Measurements from ENCODE around the gene ALOX5. TPM values are rescaled to one million over a fixed set of nuclear protein-coding genes. Genes with fewer than 3 reads are reported as not detected.
"Not testable (repeated sequence)": the region's sequence is repeated elsewhere in the genome, so short reads cannot be mapped to it uniquely, and the experiment has no call there.

The ALOX5 gene
- total and polyA plus RNA-seq, 2 experiments from 2014 or later = 3.7 to 5.4 TPM

- not testable (repeated sequence) for H3K27ac ChIP-seq (ENCODE audit: low read depth); H3K36me3 ChIP-seq (ENCODE audit: insufficient read depth); H3F3A ChIP-seq (replicated peaks; ENCODE audit: low read depth); H3K9me2 ChIP-seq (ENCODE audit: insufficient read depth); H3K4me1 ChIP-seq (ENCODE audit: insufficient read depth); H3K27me3 Mint-ChIP-seq (ENCODE audit: insufficient read depth, low read depth, poor library complexity); H3K36me3 Mint-ChIP-seq (ENCODE audit: low read depth); H4K20me1 ChIP-seq (replicated peaks; ENCODE audit: insufficient read depth); H3K79me2 ChIP-seq (replicated peaks; ENCODE audit: insufficient read depth); H3K4me1 Mint-ChIP-seq; DNase-seq (ENCODE audit: low spot score); H3K4me3 Mint-ChIP-seq; H2AFZ ChIP-seq; ATAC-seq; H3K27ac Mint-ChIP-seq; H3K4me3 ChIP-seq; H3K27me3 ChIP-seq (ENCODE audit: insufficient read depth); H3K4me2 ChIP-seq
- H3K9me3 Mint-ChIP-seq = peaks cover 31% of the 10 kb centered on the region
Observed at GRCh38 chr10:45326864-45327263, 47.2 kb upstream of the ALOX5 start.

- not testable (repeated sequence) for H3K4me1 Mint-ChIP-seq; H3K4me3 ChIP-seq; H3K79me2 ChIP-seq (replicated peaks; ENCODE audit: insufficient read depth); DNase-seq (ENCODE audit: low spot score); H3K4me1 ChIP-seq (ENCODE audit: insufficient read depth); H2AFZ ChIP-seq; H3K27me3 Mint-ChIP-seq (ENCODE audit: insufficient read depth, low read depth, poor library complexity); H4K20me1 ChIP-seq (replicated peaks; ENCODE audit: insufficient read depth); H3K27ac ChIP-seq (ENCODE audit: low read depth); H3K4me2 ChIP-seq; H3F3A ChIP-seq (replicated peaks; ENCODE audit: low read depth); H3K9me2 ChIP-seq (ENCODE audit: insufficient read depth); H3K27ac Mint-ChIP-seq; H3K36me3 ChIP-seq (ENCODE audit: insufficient read depth); H3K36me3 Mint-ChIP-seq (ENCODE audit: low read depth); H3K4me3 Mint-ChIP-seq; H3K27me3 ChIP-seq (ENCODE audit: insufficient read depth); ATAC-seq
- peaks cover 25% of the 10 kb centered on the region for H3K9me3 Mint-ChIP-seq
Observed at GRCh38 chr10:45331824-45332223, 42.2 kb upstream of the ALOX5 start.

- Histone ChIP-seq H3K4me3 (no peak overlapping the region), H3K36me3 (ENCODE audit: insufficient read depth) (no peaks in the 10 kb centered on the region), H2AFZ (no peak overlapping the region), H4K20me1 (replicated peaks; ENCODE audit: insufficient read depth) (no peaks in the 10 kb centered on the region), H3F3A (replicated peaks; ENCODE audit: low read depth) (no peaks in the 10 kb centered on the region), H3K4me1 (ENCODE audit: insufficient read depth) (no peaks in the 10 kb centered on the region), H3K4me2 (no peak overlapping the region), H3K27me3 (ENCODE audit: insufficient read depth) (no peaks in the 10 kb centered on the region), H3K79me2 (replicated peaks; ENCODE audit: insufficient read depth) (no peaks in the 10 kb centered on the region), H3K27ac (ENCODE audit: low read depth) (no peak overlapping the region), H3K9me2 (ENCODE audit: insufficient read depth) (no peaks in the 10 kb centered on the region)
- Mint-ChIP-seq H3K4me1 (no peaks in the 10 kb centered on the region), H3K27me3 (ENCODE audit: insufficient read depth, low read depth, poor library complexity) (no peaks in the 10 kb centered on the region), H3K36me3 (ENCODE audit: low read depth) (peaks cover 17% of the 10 kb centered on the region; the same call in 2 of the 3 replicates), H3K4me3 (no peak overlapping the region), H3K9me3 (peaks cover 50% of the 10 kb centered on the region), H3K27ac (no peak overlapping the region)
- no peak for ATAC-seq
- DNase-seq (ENCODE audit: low spot score) = no peak
- TF ChIP-seq ETS1 (IDR thresholded peaks at IDR 0.05) (no peak), CTCF (conservative IDR thresholded peaks at IDR 0.05; ENCODE audit: low read depth in 2 of 2) (no peak), REST (IDR thresholded peaks at IDR 0.05; ENCODE audit: unreplicated experiment) (no peak), EZH2 (IDR thresholded peaks at IDR 0.05; ENCODE audit: low read depth, unreplicated experiment) (no peak), EZH2phosphoT487 (IDR thresholded peaks at IDR 0.05; ENCODE audit: unreplicated experiment) (no peak), JUNB (IDR thresholded peaks at IDR 0.05; ENCODE audit: unreplicated experiment) (no peak), POLR2AphosphoS5 (IDR thresholded peaks at IDR 0.05; ENCODE audit: low read depth) (no peak), ZNF114 (CRISPR knock-in tag; IDR thresholded peaks at IDR 0.05) (no peak)
Observed at GRCh38 chr10:45339894-45340293, 34.1 kb upstream of the ALOX5 start.

All from GM23338 (cell line).